SK-N-SH treated with all-trans-retinoic acid at 6 μM for 48 hours (cell line): Measurements from ENCODE around the gene CCDC102B.

Source experiments
- ARNTL ChIP-seq: fragments of 450-650 bp; formaldehyde crosslinking; IDR thresholded peaks from 2 replicates; pipeline ENCODE4 v1.5.0; 2020; ENCODE audit warnings: low read depth, mild to moderate bottlenecking, moderate library complexity, borderline replicate concordance
- BACH2 ChIP-seq: fragments of 250-450 bp; sonication (Bioruptor Pico); IDR thresholded peaks from 2 replicates; pipeline ENCODE4 v1.9.0; 2021; ENCODE audit warnings: mild to moderate bottlenecking, borderline replicate concordance
- GLIS3 ChIP-seq: fragments of 250-450 bp; sonication (Bioruptor Pico); IDR thresholded peaks from 2 replicates; pipeline ENCODE4 v1.5.0; 2020; ENCODE audit warnings: mild to moderate bottlenecking, moderate library complexity
- ISL1 ChIP-seq: fragments of 250-450 bp; sonication (Bioruptor Pico); IDR thresholded peaks from 2 replicates; pipeline ENCODE4 v2.1.2; 2022; ENCODE audit warnings: mild to moderate bottlenecking, moderate library complexity
- OSR1 ChIP-seq: fragments of 250-450 bp; sonication (Bioruptor Pico); IDR thresholded peaks from 2 replicates; pipeline ENCODE4 v1.8.0; 2022; ENCODE audit warnings: moderate library complexity, mild to moderate bottlenecking, inconsistent platforms
- RARB ChIP-seq: fragments of 250-450 bp; sonication (Bioruptor Pico); IDR thresholded peaks from 2 replicates; pipeline ENCODE4 v1.8.0; 2021; ENCODE audit warnings: mild to moderate bottlenecking, moderate library complexity
- TOX ChIP-seq: fragments of 250-450 bp; sonication (Bioruptor Pico); IDR thresholded peaks from 2 replicates; pipeline ENCODE4 v1.8.0; 2021; ENCODE audit warnings: mild to moderate bottlenecking, moderate library complexity, borderline replicate concordance
- ZFP3 ChIP-seq: fragments of 250-450 bp; sonication (Bioruptor Pico); IDR thresholded peaks from 2 replicates; pipeline ENCODE4 v1.5.0; 2020; ENCODE audit warnings: mild to moderate bottlenecking, moderate library complexity
- ZNF565 ChIP-seq: fragments of 450-650 bp; formaldehyde crosslinking; conservative IDR thresholded peaks from 2 replicates; pipeline ENCODE4 v1.5.0; 2020; ENCODE audit warnings: low read depth, mild to moderate bottlenecking, moderate library complexity
- ZNF70 ChIP-seq: fragments of 450-650 bp; formaldehyde crosslinking; IDR thresholded peaks from 2 replicates; pipeline ENCODE4 v1.5.0; 2020; ENCODE audit warnings: mild to moderate bottlenecking, moderate library complexity
- TF ChIP-seq, protein P1 (sequence below): fragments of 250-450 bp; sonication (Bioruptor Pico); IDR thresholded peaks from 2 replicates; pipeline ENCODE4 v1.8.0; 2020; ENCODE audit warnings: mild to moderate bottlenecking, moderate library complexity, borderline replicate concordance
- TF ChIP-seq, protein P2 (sequence below): fragments of 250-450 bp; sonication (Bioruptor Pico); IDR thresholded peaks from 2 replicates; pipeline ENCODE4 v1.5.1; 2020; ENCODE audit warnings: low read depth, mild to moderate bottlenecking, moderate library complexity
- TF ChIP-seq, protein P3 (sequence below): fragments of 250-450 bp; sonication (Bioruptor Pico); IDR thresholded peaks from 2 replicates; pipeline ENCODE4 v1.5.0; 2020; ENCODE audit warnings: mild to moderate bottlenecking, moderate library complexity

DNA sequence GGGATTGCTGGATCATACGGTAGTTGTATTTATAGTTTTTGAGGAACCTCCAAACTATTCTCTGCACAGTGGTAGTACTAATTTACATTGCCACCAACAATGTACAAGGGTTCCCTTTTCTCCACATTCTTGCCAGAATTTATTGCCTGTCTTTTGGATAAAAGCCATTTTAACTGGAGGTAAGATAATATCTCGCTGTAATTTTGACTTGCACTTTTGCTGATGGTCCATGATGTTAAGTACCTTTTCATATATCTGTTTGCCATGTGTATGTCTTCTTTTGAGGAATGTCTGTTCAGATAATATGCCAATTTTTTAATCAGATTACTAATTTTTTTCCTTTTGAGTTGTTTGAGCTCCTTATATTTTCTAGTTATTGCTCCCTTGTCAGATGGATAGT, 158.8 kb downstream of the CCDC102B start:
- TF ChIP-seq ZNF565 (CRISPR knock-in tag) (no peak), ISL1 (CRISPR knock-in tag) (peak; percentile 91), BACH2 (CRISPR knock-in tag) (no peak), ARNTL (no peak), TOX (CRISPR knock-in tag) (no peak), ZNF70 (CRISPR knock-in tag) (no peak), ZFP3 (no peak), OSR1 (CRISPR knock-in tag) (no peak), GLIS3 (CRISPR knock-in tag) (no peak), RARB (CRISPR knock-in tag) (no peak)
- TF ChIP-seq, protein P1, sequence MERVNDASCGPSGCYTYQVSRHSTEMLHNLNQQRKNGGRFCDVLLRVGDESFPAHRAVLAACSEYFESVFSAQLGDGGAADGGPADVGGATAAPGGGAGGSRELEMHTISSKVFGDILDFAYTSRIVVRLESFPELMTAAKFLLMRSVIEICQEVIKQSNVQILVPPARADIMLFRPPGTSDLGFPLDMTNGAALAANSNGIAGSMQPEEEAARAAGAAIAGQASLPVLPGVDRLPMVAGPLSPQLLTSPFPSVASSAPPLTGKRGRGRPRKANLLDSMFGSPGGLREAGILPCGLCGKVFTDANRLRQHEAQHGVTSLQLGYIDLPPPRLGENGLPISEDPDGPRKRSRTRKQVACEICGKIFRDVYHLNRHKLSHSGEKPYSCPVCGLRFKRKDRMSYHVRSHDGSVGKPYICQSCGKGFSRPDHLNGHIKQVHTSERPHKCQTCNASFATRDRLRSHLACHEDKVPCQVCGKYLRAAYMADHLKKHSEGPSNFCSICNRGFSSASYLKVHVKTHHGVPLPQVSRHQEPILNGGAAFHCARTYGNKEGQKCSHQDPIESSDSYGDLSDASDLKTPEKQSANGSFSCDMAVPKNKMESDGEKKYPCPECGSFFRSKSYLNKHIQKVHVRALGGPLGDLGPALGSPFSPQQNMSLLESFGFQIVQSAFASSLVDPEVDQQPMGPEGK, result no peak
- TF ChIP-seq, protein P2, sequence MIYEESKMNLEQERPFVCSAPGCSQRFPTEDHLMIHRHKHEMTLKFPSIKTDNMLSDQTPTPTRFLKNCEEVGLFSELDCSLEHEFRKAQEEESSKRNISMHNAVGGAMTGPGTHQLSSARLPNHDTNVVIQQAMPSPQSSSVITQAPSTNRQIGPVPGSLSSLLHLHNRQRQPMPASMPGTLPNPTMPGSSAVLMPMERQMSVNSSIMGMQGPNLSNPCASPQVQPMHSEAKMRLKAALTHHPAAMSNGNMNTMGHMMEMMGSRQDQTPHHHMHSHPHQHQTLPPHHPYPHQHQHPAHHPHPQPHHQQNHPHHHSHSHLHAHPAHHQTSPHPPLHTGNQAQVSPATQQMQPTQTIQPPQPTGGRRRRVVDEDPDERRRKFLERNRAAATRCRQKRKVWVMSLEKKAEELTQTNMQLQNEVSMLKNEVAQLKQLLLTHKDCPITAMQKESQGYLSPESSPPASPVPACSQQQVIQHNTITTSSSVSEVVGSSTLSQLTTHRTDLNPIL (CRISPR knock-in tag), result no peak
- TF ChIP-seq, protein P3, sequence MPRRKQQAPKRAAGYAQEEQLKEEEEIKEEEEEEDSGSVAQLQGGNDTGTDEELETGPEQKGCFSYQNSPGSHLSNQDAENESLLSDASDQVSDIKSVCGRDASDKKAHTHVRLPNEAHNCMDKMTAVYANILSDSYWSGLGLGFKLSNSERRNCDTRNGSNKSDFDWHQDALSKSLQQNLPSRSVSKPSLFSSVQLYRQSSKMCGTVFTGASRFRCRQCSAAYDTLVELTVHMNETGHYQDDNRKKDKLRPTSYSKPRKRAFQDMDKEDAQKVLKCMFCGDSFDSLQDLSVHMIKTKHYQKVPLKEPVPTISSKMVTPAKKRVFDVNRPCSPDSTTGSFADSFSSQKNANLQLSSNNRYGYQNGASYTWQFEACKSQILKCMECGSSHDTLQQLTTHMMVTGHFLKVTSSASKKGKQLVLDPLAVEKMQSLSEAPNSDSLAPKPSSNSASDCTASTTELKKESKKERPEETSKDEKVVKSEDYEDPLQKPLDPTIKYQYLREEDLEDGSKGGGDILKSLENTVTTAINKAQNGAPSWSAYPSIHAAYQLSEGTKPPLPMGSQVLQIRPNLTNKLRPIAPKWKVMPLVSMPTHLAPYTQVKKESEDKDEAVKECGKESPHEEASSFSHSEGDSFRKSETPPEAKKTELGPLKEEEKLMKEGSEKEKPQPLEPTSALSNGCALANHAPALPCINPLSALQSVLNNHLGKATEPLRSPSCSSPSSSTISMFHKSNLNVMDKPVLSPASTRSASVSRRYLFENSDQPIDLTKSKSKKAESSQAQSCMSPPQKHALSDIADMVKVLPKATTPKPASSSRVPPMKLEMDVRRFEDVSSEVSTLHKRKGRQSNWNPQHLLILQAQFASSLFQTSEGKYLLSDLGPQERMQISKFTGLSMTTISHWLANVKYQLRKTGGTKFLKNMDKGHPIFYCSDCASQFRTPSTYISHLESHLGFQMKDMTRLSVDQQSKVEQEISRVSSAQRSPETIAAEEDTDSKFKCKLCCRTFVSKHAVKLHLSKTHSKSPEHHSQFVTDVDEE (CRISPR knock-in tag), result no peak
